Omental fat pad (tissue), 4 donors: Measurements from ENCODE around the gene SCAPER. TPM values are rescaled to one million over a fixed set of nuclear protein-coding genes. Genes with fewer than 3 reads are reported as not detected.
"Not testable (repeated sequence)": the region's sequence is repeated elsewhere in the genome, so short reads cannot be mapped to it uniquely, and the experiment has no call there.

Experiments used
- ATAC-seq: fragments of 150-250 bp; one replicate; pipeline ENCODE4 v1.9.1; 2016; ENCODE audit warnings: mild to moderate bottlenecking, moderate library complexity; ENCODE audit not compliant: low FRiP score
- DNase-seq: peaks from one replicate; pipeline ENCODE4 v3.0.0-alpha.2; 2019; ENCODE audit warnings: low spot score
- CTCF ChIP-seq, 3 donors: fragments of 450-650 bp; IDR thresholded peaks; one replicate each; pipeline ENCODE4 v1.5.1; 2016 to 2017; ENCODE audit warnings: antibody characterized with exemption in 3 of 3, mild to moderate bottlenecking in 3 of 3, moderate library complexity in 2 of 3
- total RNA-seq, 4 donors: library from RNA; depleted of rRNA; stranded (reverse); fragments of >200 nt; gene quantifications; one replicate each; pipeline ENCODE4 v1.1.0, GENCODE V29; 2016

Gene SCAPER
- total RNA-seq, 4 donors from 2014 or later: 11.2 to 33.4 (median 22.6) TPM

- ATAC-seq (no peak), DNase-seq (no peak)
- no peak for TF ChIP-seq CTCF (IDR thresholded peaks at IDR 0.05)
Measured at GRCh38 chr15:76860201-76860600, 44.9 kb downstream of the SCAPER start.

GRCh38 chr15:76850367-76850766 lies 54.8 kb downstream of the SCAPER start:
- not testable (repeated sequence) for DNase-seq, ATAC-seq

GRCh38 chr15:76846782-76847181 lies 58.4 kb downstream of the SCAPER start:
- no peak for ATAC-seq
- TF ChIP-seq CTCF (IDR thresholded peaks at IDR 0.05): no peak
- DNase-seq: no peak

- no peak for TF ChIP-seq CTCF (IDR thresholded peaks at IDR 0.05)
Measured at GRCh38 chr15:76844096-76844495, 61.0 kb downstream of the SCAPER start.

GRCh38 chr15:76843269-76843668 lies 61.9 kb downstream of the SCAPER start:
- no peak for DNase-seq
- no peak for ATAC-seq
- no peak for TF ChIP-seq CTCF (IDR thresholded peaks at IDR 0.05)

More at GRCh38 chr15:76844096-76844495, 61.0 kb downstream of the SCAPER start:
- no peak for DNase-seq
- ATAC-seq: no peak

GRCh38 chr15:76840830-76841460 lies 64.2 kb downstream of the SCAPER start:
- no peak for TF ChIP-seq CTCF (IDR thresholded peaks at IDR 0.05)
- DNase-seq: no peak
- ATAC-seq: no peak

- TF ChIP-seq CTCF (IDR thresholded peaks at IDR 0.05): no peak
- DNase-seq (no peak), ATAC-seq (no peak)
Measured at GRCh38 chr15:76839173-76839572, 66.0 kb downstream of the SCAPER start.
